Urothelium cell line (cell line): ENCODE results near the gene DNMT3B.

ENCODE experiments used
- DNase-seq: peaks from one replicate; pipeline ENCODE4 v3.0.0; 2011; ENCODE audit warnings: low spot score, mixed read lengths
- FAIRE-seq: peaks from 2 replicates; lab custom pipeline; 2011; peaks lifted over from hg19 to GRCh38; lab: Jason Lieb, UNC

Gene DNMT3B

DNA sequence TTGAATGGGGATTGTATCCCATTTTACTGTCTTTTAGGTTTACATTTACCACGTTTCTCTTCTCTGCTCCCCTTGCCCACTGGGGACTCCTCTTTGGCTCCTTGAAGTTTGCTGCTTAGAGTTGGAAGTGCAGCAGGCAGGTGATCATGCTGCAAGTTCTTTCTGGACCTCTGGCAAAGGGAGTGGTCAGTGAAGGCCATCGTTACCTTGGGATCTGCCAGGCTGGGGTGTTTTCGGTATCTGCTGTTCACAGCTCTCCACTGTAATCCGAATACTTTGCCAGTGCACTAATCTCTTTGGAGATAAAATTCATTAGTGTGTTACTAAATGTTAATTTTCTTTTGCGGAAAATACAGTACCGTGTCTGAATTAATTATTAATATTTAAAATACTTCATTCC is 87.4 kb downstream of the DNMT3B start:
- DNase-seq = no peak
- no peak for FAIRE-seq

- FAIRE-seq (no peak), DNase-seq (no peak)
These were observed 93.2 kb downstream of the DNMT3B start for GRCh38 chr20:32855387-32855786.

GRCh38 chr20:32858189-32858588 is 96.0 kb downstream of the DNMT3B start:
- FAIRE-seq (no peak), DNase-seq (no peak)
